K562 (cell line): ENCODE measurements around the gene KANK2. TPM values are rescaled to one million over a fixed set of nuclear protein-coding genes. Genes with fewer than 3 reads are reported as not detected.

Experiments
- ATAC-seq: fragments of 200-7000 bp; cut with Tn5 transposase; 3 replicates; pipeline ENCODE4 v1.9.1; 2020; ENCODE audit warnings: moderate library complexity
- BruUV-seq: library from RNA; stranded (reverse); fragments of 400-500 nt; replicated peaks from 2 replicates; lab custom pipeline; 2021; lab: Mats Ljungman, UMichigan
- CTCF ChIA-PET: fragments of 300-600 bp; formaldehyde crosslinking; extraction: SDS; loops from one replicate; lab custom pipeline; 2021; ENCODE audit warnings: low intra/inter-chr PET ratio; lab: Yijun Ruan, JAX
- POLR2A ChIA-PET: fragments of 300-600, 350-650 bp; sonication (Branson Sonifier 250); formaldehyde crosslinking; extraction: SDS; loops from one replicate; lab custom pipeline; 2021; ENCODE audit warnings: antibody characterized with exemption, inconsistent platforms; lab: Yijun Ruan, JAX
- DNase-seq, 4 experiments: peaks; one replicate each; pipeline versions ENCODE4 v3.0.0 to v3.0.0-alpha.2; 2011 to 2018; ENCODE audit warnings: low spot score in 3 of 4, mixed read lengths in 3 of 4; ENCODE audit errors: extremely low read depth in 1 of 4
- FAIRE-seq: peaks from 2 replicates; lab custom pipeline; 2011; peaks lifted over from hg19 to GRCh38; lab: Jason Lieb, UNC
- H2AFZ ChIP-seq: 2 replicates; pipeline ENCODE4 v1.6.0; 2011; ENCODE audit warnings: low read depth, low read length, control low read depth, inconsistent platforms
- H3K27ac ChIP-seq: fragments of 200-600 bp; 3 replicates; pipeline ENCODE4 v1.8.0; 2011; ENCODE audit warnings: low read depth, mild to moderate bottlenecking, control low read depth, inconsistent platforms, low read length, moderate library complexity, mixed read lengths; ENCODE audit errors: extremely low read depth
- H3K27me3 ChIP-seq, 2 experiments: fragments of 300-600 bp in 1 of 2; 2 replicates in 1 of 2; 3 replicates in 1 of 2; pipeline versions ENCODE4 v1.6.0 to v1.8.0; 2011; ENCODE audit warnings: inconsistent platforms in 2 of 2, low read length in 2 of 2, mild to moderate bottlenecking in 1 of 2, mixed read lengths in 1 of 2, moderate library complexity in 1 of 2; ENCODE audit not compliant: control insufficient read depth in 2 of 2, insufficient read depth in 2 of 2
- H3K36me3 ChIP-seq: fragments of 300-600 bp; 3 replicates; pipeline ENCODE4 v1.8.0; 2011; ENCODE audit warnings: mild to moderate bottlenecking, low read length, inconsistent platforms; ENCODE audit not compliant: control insufficient read depth, insufficient read depth
- H3K4me1 ChIP-seq, 2 experiments: fragments of 200-600 bp in 1 of 2; replicated peaks in 1 of 2; 2 replicates in 1 of 2; 3 replicates in 1 of 2; pipeline versions ENCODE4 v1.5.1 to v1.8.0; 2011; ENCODE audit warnings: inconsistent platforms in 2 of 2, low read length in 2 of 2, mild to moderate bottlenecking in 1 of 2, mixed read lengths in 1 of 2, moderate library complexity in 1 of 2; ENCODE audit not compliant: control insufficient read depth in 2 of 2, insufficient read depth in 2 of 2
- H3K4me2 ChIP-seq: 2 replicates; pipeline ENCODE4 v1.6.1; 2011; ENCODE audit warnings: low read length, control low read depth, inconsistent platforms, mixed read lengths; ENCODE audit not compliant: insufficient read depth
- H3K4me3 ChIP-seq: fragments of 200-600 bp; sonication (generic), shearing (Covaris generic); 2 replicates; pipeline ENCODE4 v1.5.1; 2016; ENCODE audit warnings: control low read depth, inconsistent platforms
- H3K79me2 ChIP-seq: fragments of 200-600 bp; 3 replicates; pipeline ENCODE4 v1.8.0; 2011; ENCODE audit warnings: low read length, inconsistent platforms; ENCODE audit not compliant: control insufficient read depth, insufficient read depth
- H3K9ac ChIP-seq, 2 experiments: 2 replicates each; pipeline versions ENCODE4 v1.6.0 to v1.6.1; 2011; ENCODE audit warnings: low read depth in 2 of 2, low read length in 2 of 2, control low read depth in 1 of 2, inconsistent platforms in 1 of 2, mild to moderate bottlenecking in 1 of 2, mixed read lengths in 1 of 2; ENCODE audit not compliant: insufficient read depth in 1 of 2
- H3K9me1 ChIP-seq: one replicate; pipeline ENCODE4 v1.6.0; 2011; ENCODE audit warnings: inconsistent platforms, mild to moderate bottlenecking, low read length, moderate library complexity; ENCODE audit not compliant: control insufficient read depth, insufficient read depth
- H3K9me3 ChIP-seq: replicated peaks from 2 replicates; pipeline ENCODE4 v1.5.1; 2011; ENCODE audit warnings: low read depth, low read length, inconsistent platforms; ENCODE audit not compliant: control insufficient read depth, insufficient read depth
- H4K20me1 ChIP-seq: replicated peaks from 2 replicates; pipeline ENCODE4 v1.6.1; 2011; ENCODE audit warnings: low read length, inconsistent platforms, mixed read lengths; ENCODE audit not compliant: control insufficient read depth, insufficient read depth
- DDX20 ChIP-seq: fragments of 450-650 bp; IDR thresholded peaks from 2 replicates; pipeline ENCODE4 v1.6.1; 2016; ENCODE audit warnings: missing genetic modification characterization, low read depth, mild to moderate bottlenecking, missing compliant biosample characterization, moderate library complexity
- ETV5 ChIP-seq: sonication (generic); formaldehyde crosslinking; IDR thresholded peaks from 2 replicates; pipeline ENCODE4 v1.4.0; 2020; ENCODE audit warnings: low read depth, mild to moderate bottlenecking, missing genetic modification reagents
- HSF4 ChIP-seq: fragments of 250-450 bp; sonication (Bioruptor Pico); IDR thresholded peaks from 2 replicates; pipeline ENCODE4 v2.1.2; 2022; ENCODE audit warnings: mild to moderate bottlenecking, moderate library complexity, borderline replicate concordance
- RBM25 ChIP-seq: fragments of 200-400 bp; formaldehyde crosslinking; IDR thresholded peaks from 2 replicates; pipeline ENCODE4 v1.6.1; 2018; ENCODE audit warnings: low read length, low read depth, moderate library complexity; ENCODE audit not compliant: severe bottlenecking
- SMC3 ChIP-seq: conservative IDR thresholded peaks from 2 replicates; pipeline ENCODE4 v1.6.1; 2011; ENCODE audit warnings: low read depth, low read length, improper control_type of control experiment; ENCODE audit not compliant: insufficient read depth
- WGBS: fragments of 100-300 bp; shearing (Covaris generic); methylation state at CpG from one replicate; pipeline ENCODE4 v1.1.6; 2016; ENCODE audit warnings: low coverage, mixed read lengths; ENCODE audit not compliant: insufficient coverage; ENCODE audit errors: missing lambda C conversion rate; 5-methylcytosine and 5-hydroxymethylcytosine counted together
- in situ Hi-C: fragments of 300-500 bp; cut with MboI; formaldehyde crosslinking; loops from 4 replicates; pipeline ENCODE4 v1.15.0; 2018; ENCODE audit warnings: inconsistent platforms, mixed read lengths
- intact Hi-C: fragments of 100-400 bp; cut with micrococcal nuclease; formaldehyde crosslinking; loops from 2 replicates; pipeline ENCODE4 v1.14.2; 2022
- polyA plus RNA-seq, 8 experiments: library from polyadenylated mRNA; depleted of rRNA in 4 of 8; stranded (reverse) in 5 of 8; unstranded in 3 of 8; fragments of >200 nt; fragmentation: Nextera tagmentation in 2 of 8; fragmentation: Illumina TruSeq in 1 of 8; extraction: Ambion mirVana in 2 of 8; extraction: Trizol in 1 of 8; gene quantifications; 2 replicates each; pipeline versions ENCODE4 v1.2.1 to v1.2.3, GENCODE V29; 2011 to 2014; ENCODE audit warnings: inconsistent platforms in 1 of 8, missing spikeins in 1 of 8
- total RNA-seq, 7 experiments: library from RNA; depleted of rRNA in 6 of 7; stranded (reverse); fragments of >200 nt in 6 of 7; fragmentation: Illumina TruSeq in 2 of 7; extraction: Trizol in 2 of 7; gene quantifications; 2 replicates each; pipeline versions ENCODE4 v1.2.1 to v1.2.3, GENCODE V29; 2011 to 2021; ENCODE audit warnings: low replicate concordance in 1 of 7
- TF ChIP-seq, protein P1 (sequence below): sonication (generic); formaldehyde crosslinking; IDR thresholded peaks from 2 replicates; pipeline ENCODE4 v1.8.0; 2023; ENCODE audit warnings: mild to moderate bottlenecking, missing genetic modification reagents

KANK2 gene
- total and polyA plus RNA-seq, 9 of the 15 experiments (the other 6 are each of a cell fraction or from before 2014, with no cell fraction given) = 4.4 to 47.8 (median 21.3) TPM

DNA sequence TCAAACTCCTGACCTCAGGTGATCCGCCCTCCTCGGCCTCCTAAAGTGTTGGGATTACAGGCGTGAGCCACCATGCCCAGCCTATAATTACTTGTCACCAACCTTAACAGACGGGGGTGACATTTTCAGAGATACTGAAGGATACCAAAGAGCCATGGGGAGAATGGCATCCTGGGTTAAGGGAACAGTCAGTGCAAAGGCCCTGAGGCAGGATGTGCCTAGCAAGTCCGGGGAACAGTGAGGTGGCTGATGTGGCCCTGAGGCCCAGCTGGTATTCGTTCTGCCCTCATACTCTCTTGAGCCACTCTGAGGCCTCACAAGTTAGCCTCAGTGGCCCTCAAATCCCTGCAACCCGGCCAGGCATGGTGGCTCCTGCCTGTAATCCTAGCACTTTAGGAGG, 27.1 kb upstream of the KANK2 start:
- Histone ChIP-seq H3K9me1 (peaks cover 4% of the 10 kb centered on the region), H3K4me2 (no peak overlapping the region), H3K27ac (no peak overlapping the region), H3K9me3 (peaks cover 4% of the 10 kb centered on the region; the same call in 1 of the 2 replicates), H3K9ac (no peak overlapping the region; a peak in 1 of 4 replicates)
- BruUV-seq = no TSS peak
- TF ChIP-seq SMC3 = no peak
- TF ChIP-seq, protein P1, sequence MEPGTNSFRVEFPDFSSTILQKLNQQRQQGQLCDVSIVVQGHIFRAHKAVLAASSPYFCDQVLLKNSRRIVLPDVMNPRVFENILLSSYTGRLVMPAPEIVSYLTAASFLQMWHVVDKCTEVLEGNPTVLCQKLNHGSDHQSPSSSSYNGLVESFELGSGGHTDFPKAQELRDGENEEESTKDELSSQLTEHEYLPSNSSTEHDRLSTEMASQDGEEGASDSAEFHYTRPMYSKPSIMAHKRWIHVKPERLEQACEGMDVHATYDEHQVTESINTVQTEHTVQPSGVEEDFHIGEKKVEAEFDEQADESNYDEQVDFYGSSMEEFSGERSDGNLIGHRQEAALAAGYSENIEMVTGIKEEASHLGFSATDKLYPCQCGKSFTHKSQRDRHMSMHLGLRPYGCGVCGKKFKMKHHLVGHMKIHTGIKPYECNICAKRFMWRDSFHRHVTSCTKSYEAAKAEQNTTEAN (CRISPR knock-in tag) = no peak
- no peak for TF ChIP-seq ETV5 (CRISPR knock-in tag)
- peak; percentile 41 for TF ChIP-seq RBM25
- no peak for TF ChIP-seq DDX20
- no peak for TF ChIP-seq HSF4 (CRISPR knock-in tag)
- TF ChIP-seq, all 486 proteins: peak for 1
- ATAC-seq = no peak
- no peaks in the 10 kb centered on the region for H3K36me3 ChIP-seq
- 48% methylated on average over 6 of the region's 7 CpGs for WGBS
- intact Hi-C loops = no loop called here
- no peak overlapping the region for H3K4me3 ChIP-seq
- no peak overlapping the region for H2AFZ ChIP-seq
- no peaks in the 10 kb centered on the region for H3K27me3 ChIP-seq
- in situ Hi-C loops = no loop called here
- DNase-seq = no peak
- peaks cover 4 to 18% of the 10 kb centered on the region in 2 experiments; a peak in 3 of 5 replicates for H3K4me1 ChIP-seq
- POLR2A ChIA-PET = no interaction called here
- peaks cover 3% of the 10 kb centered on the region; the same call in 1 of the 2 replicates for H4K20me1 ChIP-seq
- no peaks in the 10 kb centered on the region for H3K79me2 ChIP-seq
- FAIRE-seq = no peak
- CTCF ChIA-PET = interaction anchor here (0.7 kb wide), 1 partner anchor 54 kb away, joined by 3 read pairs; no protein-coding TSS in a partner anchor
